ENCODE measurements around the gene TEX2.

Gene TEX2

DNA sequence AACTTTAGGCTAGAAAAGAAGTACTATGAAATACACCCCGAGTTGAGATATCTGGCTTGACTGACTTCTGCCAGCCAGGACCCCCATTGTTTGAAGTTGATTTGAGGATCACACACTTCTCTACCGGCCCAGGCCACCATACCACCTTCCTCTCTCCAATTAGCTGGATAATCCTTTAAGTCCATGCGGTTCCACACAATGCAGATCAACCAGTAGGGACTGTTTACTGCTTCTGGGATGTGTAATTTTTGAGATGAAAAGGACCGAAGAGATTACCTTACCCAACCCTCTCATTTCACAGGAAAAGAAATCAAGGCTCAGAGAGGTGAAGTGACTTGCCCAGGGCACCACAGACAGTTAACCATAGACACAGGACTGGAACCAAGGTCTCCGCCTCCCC, 153.7 kb downstream of the TEX2 start:
- no peak for DNase-seq

DNA sequence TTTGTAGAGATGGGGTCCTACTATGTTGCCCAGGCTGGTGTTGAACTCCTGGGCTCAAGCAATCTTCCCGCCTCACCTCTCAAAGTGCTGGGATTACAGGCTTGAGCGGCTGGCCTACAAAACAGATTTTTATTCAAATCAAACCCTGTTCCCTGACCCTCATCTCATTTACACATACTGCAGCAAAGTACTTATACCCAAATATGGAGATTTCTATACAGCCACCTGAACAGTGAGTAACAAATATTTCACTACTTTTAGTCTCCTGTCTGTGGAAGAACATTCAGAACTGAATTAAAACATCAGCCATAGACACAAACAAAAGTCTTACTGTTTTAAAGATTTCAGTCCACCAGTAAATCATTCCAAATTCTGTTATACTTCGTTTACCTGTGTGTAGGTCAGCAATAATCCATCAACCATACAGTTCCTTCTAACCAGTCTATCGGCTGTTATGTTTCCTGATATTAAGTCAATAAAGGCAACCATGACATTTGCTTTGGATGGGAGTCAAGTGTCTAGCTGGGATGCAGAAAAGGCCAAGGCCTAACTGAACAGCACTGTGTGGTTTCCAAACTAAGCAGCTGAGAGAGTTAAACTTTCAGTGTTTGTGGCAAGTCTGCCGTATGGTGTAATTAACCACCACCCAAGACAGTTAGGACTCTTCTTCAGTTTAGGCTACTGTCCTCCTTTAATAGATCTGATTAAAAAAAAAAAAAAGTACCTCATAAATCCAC, 155.4 kb downstream of the TEX2 start:
- DNase-seq = no peak

DNA sequence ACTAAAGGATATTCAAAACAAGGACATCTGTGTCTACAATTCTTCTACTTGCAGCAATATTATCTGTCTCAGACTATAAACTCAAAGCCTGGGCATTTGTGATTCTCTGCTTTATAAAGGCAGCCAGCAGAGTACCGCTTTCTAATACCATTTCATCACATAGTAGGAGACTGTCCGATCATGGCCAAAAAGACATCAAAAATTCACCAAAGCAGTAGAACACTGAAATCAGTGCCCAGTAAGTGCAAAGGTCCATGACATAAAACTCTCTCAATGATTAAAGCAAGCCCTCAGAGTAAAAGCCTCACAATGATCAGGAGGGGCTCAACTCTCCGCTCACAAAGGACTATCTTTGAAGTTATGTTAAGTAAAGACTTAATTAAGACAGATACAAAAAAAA, 156.1 kb downstream of the TEX2 start:
- DNase-seq = no peak

DNA sequence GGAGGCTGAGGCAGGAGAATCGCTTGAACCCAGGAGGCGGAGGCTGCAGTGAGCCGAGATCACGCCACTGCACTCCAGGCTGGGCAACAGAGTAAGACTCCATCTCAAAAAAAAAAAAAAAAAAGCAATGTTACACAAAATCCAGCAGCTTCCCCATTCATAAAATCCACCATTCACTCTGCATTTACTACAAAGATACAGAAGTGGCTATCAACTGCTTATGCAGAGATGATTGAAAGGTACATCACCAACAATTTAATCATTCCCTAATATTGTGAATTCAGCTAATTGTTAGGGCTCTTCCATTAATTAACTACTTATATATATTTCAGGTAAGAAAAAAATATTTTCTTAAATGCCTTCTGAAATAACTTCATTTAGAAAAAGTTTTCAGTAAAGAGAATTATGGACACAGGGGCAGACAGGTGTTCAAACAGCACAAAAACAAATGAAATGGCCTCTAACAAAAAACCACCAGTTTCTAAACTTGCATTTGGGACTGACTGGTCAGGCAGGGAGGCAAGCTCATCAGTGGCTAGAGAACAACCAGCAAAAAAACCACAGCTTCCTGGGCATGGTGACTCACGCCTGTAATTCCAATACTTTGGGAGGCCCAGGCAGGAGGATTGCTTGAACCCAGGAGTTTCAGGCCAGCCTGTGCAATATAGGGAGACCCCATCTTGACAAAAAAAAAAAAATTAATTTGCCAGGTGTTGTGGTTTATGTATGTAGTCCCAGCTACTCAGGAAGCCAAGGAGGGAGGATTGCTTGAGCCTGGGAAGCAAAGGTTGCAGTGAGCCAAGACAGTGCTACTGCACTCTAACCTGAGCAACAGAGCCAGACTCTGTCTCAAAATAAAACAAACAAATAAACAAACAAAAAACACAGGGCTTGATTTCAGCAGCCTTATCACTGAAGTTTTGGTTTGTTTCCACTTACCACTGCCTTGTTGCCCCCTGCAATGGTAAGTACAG, 159.4 kb downstream of the TEX2 start:
- DNase-seq = no peak

DNA sequence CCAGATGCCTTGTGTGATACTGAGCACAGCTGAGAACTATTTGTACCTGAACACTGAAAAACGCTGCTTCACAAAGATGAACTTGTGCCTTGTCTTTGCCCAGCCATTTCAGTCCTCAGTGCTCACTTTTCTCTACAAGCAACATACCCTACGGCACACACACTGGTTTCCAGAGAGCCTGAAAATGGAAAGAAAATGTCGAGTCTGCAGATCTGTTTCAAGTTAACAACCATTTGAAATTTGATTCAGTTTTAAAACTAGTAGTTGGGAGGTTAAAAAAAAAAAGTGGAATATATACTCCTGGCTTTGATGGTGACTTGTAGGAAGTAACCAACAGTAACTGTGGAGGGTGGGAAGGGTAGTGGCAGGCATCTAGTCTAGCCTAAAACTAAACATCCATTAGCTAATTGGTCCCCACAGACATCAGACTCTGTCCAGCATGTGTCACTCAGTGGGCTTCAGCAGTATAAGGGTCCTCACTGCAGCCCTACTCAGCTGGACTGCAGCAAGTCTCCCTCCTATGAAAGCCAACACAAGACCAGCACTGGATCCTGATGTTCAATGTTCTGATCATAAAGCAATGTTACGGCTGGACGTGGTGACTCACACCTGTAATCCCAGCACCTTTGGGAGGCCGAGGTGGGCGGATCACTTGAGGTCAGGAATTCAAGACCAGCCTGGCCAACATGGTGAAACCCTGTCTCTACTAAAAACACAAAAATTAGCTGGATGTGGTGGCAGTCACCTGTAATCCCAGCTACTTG, 160.3 kb downstream of the TEX2 start:
- no peak for DNase-seq

DNA sequence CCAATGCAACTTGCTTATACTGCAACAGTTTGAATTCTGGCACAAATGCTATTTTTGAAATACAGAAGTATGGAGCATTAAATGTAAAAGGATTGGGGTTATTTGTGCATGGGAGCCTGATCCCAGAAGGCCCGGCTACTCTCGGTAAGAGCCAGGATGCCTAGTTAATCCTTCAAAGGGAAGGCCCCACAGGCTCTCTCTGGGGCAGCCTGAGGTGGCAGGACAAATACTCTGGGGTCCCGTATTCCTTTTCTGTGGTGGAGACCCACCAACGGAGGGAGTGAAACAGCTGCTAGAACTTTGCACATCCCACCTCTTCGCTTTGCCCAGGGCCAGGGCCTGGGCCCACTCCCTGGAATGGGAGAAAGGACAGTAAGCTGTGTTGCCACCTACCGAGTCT, 163.5 kb downstream of the TEX2 start:
- DNase-seq = no peak

Data from activated T-cell treated with anti-CD3 and anti-CD28 coated beads, Interleukin-2, amount 50 U/mL, for 48 hours (primary cell).